Right ventricle myocardium inferior (tissue), 1 donor: Measurements from ENCODE around the gene RBM33. TPM values are rescaled to one million over a fixed set of nuclear protein-coding genes. Genes with fewer than 3 reads are reported as not detected.

Experiments
- ATAC-seq: fragments of 200-7000 bp; cut with Tn5 transposase; one replicate; pipeline ENCODE4 v1.9.1; 2020; ENCODE audit warnings: mild to moderate bottlenecking, moderate library complexity
- DNase-seq: peaks from one replicate; pipeline ENCODE4 v3.0.0; 2021; ENCODE audit errors: missing footprints
- intact Hi-C: fragments of 100-400 bp; cut with DNase I; formaldehyde crosslinking; loops from one replicate; pipeline ENCODE4 v1.11.0; 2022
- total RNA-seq: library from RNA; stranded (reverse); fragmentation: NEBNext Ultra II Directional; extraction: Animal tissue kit (Norgen Biotek cat#: 25700); gene quantifications from one replicate; pipeline ENCODE4 v1.2.1, GENCODE V29; 2021
- donor health status: DM: no; HTN: yes; CAD: no; lungs with severe emphysema.

RBM33 gene
- total RNA-seq, 1 donor from 2014 or later, result 36.1 TPM

- ATAC-seq (no peak), DNase-seq (no peak)
- intact Hi-C loops, result loop anchor here (5.0 kb wide), 1 partner anchor 111 kb away; the partner anchor contains the start of gene RBM33
These were observed 108.4 kb downstream of the RBM33 start for GRCh38 chr7:155752756-155753445.

DNA sequence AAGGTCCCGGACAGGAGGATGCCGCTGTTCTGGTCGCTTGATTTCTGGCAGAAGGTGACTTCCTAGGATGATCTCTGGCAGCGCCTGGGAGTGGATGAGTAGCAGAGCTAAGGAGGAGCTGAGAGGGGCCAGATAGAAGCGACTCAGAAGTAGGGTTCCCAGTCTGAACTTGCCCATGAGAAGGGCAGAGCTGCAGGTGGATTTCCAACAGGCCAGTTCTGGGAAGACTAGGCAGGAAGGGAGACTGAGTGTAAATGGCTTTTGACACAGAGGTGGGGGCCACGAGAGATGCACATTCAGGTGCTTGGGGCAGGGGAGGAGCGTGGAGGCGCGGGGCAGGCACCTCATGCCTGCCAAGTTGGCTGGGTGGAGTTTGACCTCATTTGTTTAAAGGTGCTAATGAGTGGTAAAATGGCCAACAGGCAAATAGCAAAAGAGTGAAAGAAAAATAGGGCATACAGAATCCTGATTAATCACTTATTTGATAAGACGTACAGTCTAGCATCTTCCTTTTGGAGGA lies 109.0 kb downstream of the RBM33 start:
- DNase-seq (no peak), ATAC-seq (no peak)
- intact Hi-C loops, result loop anchor here (5.0 kb wide), 1 partner anchor 111 kb away; the partner anchor contains the start of gene RBM33

- DNase-seq (no peak), ATAC-seq (peak; percentile 20)
- intact Hi-C loops, result loop anchor here (5.0 kb wide), 1 partner anchor 112 kb away; the partner anchor contains the start of gene RBM33
These were observed 109.7 kb downstream of the RBM33 start for GRCh38 chr7:155754165-155754564.

DNA sequence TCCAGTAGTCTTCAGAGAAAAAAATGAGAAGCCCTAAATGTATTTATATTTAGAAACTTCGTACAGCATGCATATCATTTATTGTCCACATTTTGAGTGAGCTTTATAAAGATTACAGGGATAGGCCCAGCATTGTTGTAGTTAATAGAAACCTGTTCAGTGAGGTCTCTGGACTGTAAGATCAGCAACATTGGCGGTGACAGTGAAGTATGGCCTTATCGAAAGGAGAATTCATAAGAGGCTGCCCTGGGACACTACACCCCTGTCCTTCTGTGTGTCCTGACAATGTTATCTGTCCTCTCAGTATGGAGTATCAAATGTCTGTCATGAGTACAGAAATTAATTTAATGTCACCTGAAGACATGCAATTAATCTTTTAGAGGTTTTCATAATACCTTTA lies 110.6 kb downstream of the RBM33 start:
- ATAC-seq (no peak), DNase-seq (no peak)
- intact Hi-C loops, result no loop called here

DNA sequence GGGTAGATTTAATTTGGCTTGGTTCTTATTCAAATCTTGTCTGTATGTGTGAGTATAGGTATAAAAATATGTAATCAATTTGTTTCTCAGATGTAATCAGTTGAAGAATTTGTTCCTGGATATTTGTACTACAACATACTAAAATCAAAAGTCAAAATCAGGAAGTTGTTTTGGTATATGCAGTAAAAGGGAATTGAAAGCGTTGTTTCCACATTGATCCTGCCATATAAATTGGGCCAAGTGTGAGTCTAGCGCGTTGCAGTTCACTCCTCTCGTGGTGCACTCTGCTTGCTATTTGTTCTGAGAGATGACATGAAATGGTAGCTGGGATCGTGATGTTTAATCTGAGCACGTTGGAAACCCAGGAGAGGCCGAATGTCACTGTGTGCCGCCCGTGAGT lies 111.9 kb downstream of the RBM33 start:
- ATAC-seq, result no peak
- intact Hi-C loops, result no loop called here

GRCh38 chr7:155758348-155758747 lies 113.9 kb downstream of the RBM33 start:
- ATAC-seq (no peak), DNase-seq (no peak)
- intact Hi-C loops, result no loop called here

More for the DNA sequence above, 111.9 kb downstream of the RBM33 start:
- DNase-seq, result no peak

- ATAC-seq, result peak; percentile 29
- intact Hi-C loops, result no loop called here
- no peak for DNase-seq
These were observed 115.4 kb downstream of the RBM33 start for GRCh38 chr7:155759740-155760430.

- DNase-seq, result no peak
- intact Hi-C loops, result no loop called here
- no peak for ATAC-seq
These were observed 116.7 kb downstream of the RBM33 start for GRCh38 chr7:155761162-155761561.

DNA sequence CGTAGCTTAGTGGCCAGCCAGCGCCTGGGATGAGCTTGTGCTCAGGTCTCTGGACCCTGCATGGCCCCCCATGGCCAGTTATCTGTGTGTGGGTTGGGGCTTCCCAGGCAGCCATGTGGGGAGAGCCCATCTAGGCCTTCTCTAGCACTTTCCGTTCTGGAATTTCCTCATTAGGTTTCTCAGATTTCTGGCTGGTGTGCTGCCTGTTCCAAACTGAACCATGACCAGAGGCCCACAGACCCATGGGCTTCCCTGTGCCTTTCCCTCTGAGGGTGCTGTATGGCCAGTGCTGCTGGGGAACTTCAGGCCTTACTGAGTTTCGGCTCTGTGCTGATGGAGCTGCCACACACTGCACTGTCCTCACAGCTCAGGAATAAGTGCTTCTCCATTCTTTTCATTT lies 117.6 kb downstream of the RBM33 start:
- intact Hi-C loops, result no loop called here
- no peak for DNase-seq
- no peak for ATAC-seq

GRCh38 chr7:155762655-155763054 lies 118.2 kb downstream of the RBM33 start:
- DNase-seq, result no peak
- intact Hi-C loops, result no loop called here

GRCh38 chr7:155763122-155763521 lies 118.7 kb downstream of the RBM33 start:
- DNase-seq (no peak), ATAC-seq (no peak)
- intact Hi-C loops, result no loop called here

More at GRCh38 chr7:155762655-155763054, 118.2 kb downstream of the RBM33 start:
- ATAC-seq, result peak; percentile 76

DNA sequence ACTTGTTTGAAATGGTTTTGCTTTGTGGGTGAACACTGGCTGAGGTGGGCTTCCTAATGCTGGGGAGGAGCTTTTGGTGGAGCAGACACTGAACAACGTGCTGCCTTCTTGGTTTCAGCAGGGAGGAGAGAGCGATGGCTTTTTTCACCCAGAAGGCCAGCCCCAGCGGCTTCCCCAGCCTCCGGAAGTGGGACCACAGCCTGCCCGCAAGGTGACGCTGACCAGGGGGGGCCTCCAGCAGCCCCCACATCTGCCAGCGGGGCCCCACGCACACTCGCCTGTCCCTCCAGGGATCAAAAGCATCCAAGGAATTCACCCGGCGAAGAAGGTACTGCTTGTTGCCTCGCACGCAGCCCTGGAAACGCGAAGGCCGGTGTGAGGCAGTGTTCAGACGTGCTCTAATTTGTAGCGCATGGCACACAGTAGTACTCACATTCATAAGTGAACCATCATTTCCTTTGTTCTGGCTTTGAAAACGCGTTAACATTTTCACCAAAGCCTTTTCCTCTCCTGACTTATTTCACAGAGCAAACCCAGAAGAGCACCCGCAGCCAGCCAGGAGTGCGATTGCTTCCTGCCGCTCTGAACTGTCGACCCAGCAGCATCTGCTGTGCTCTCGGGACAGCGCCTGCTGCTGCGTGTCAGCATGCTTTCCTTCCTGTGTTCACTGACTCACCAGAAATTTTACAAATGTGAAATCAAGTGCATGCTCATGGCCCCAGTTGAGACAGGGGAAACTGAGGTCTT lies 119.4 kb downstream of the RBM33 start:
- DNase-seq (no peak), ATAC-seq (peak; percentile 32)
- intact Hi-C loops, result no loop called here

- intact Hi-C loops, result no loop called here
- peak; percentile 17 for ATAC-seq
- no peak for DNase-seq
These were observed 120.0 kb downstream of the RBM33 start for GRCh38 chr7:155764438-155764793.

DNA sequence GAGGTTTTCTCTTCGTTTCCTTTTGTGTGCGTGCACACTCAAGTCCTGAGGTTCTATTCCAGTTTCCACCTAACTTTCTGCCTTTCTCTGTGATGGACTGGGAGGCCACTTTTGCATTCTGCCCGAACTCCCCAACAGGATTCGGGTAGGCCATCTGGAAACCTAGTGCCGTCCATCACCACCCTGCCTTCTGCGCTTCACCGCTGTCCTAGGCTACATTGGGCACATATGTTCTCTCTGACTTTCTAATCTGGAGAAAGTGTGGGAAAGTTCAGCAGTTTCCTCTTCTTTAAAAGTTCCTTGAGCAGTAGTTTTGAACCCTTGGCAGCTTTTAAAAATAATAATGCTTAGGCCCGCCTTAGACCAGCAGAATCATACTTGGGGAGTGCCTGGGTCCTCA lies 121.0 kb downstream of the RBM33 start:
- no peak for DNase-seq
- ATAC-seq, result no peak
- intact Hi-C loops, result no loop called here

GRCh38 chr7:155766386-155766785 lies 121.9 kb downstream of the RBM33 start:
- no peak for ATAC-seq
- intact Hi-C loops, result no loop called here
- DNase-seq, result no peak

DNA sequence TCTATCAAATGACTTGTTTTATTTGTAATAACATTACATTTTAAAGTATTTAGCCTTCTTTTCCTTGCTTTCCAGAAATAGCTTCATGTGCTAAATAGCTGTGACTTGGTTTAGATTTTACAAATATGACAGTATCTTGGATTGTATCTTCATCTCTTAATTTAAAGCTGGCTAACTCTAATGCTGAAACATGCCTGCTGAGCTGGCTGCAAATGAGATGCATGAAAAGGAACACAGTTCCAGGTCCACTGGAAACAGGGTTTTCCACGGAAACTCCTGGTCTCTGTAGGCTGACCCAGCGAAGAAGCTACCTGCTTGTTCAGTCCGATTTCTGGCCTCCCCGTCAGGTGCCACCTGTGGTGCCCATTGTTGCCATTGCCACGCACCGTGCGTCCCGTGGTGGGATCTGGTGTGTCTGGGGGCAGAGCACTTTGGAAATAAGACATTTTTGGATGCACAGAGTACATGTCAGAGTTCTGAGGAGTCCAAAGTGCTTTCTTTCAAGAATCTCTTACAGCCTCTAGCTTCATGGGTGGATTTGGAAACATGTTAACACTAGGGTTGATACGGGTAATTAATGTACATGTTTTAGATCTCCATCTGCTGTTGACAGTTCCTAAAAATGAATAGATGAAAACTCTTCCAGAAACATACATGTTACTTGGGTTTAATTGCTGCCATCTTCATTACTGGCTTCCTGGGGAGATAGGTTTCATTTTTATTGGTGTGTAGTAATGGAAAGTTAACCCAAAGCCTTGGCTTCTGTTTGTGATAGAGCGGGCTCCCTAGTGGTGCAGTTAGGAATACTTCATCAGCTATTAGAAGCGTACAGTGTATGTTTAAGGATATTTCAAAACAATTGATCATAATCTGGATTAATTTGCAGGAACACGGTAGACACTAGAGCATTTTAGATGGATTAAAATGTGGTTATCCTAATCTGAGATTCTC lies 122.8 kb downstream of the RBM33 start:
- DNase-seq (no peak), ATAC-seq (no peak)
- intact Hi-C loops, result no loop called here

- ATAC-seq, result no peak
- DNase-seq, result no peak
- intact Hi-C loops, result loop anchor here (2.0 kb wide), 1 partner anchor 171 kb away; no protein-coding TSS in a partner anchor
These were observed 125.2 kb downstream of the RBM33 start for GRCh38 chr7:155769701-155770100.

- ATAC-seq (no peak), DNase-seq (no peak)
- intact Hi-C loops, result no loop called here
These were observed 125.8 kb downstream of the RBM33 start for GRCh38 chr7:155770241-155770640.
